Breast epithelium (tissue), 3 donors: Measurements from ENCODE around the gene ABLIM2.

Experiments
- POLR2A ChIP-seq: fragments of 450-650 bp; IDR thresholded peaks from one replicate; pipeline ENCODE4 v1.6.1; 2016; ENCODE audit warnings: antibody characterized with exemption, mild to moderate bottlenecking, moderate library complexity
- POLR2AphosphoS5 ChIP-seq, 3 donors: sonication (generic); formaldehyde crosslinking; IDR thresholded peaks; one replicate each; pipeline ENCODE4 v1.6.1; 2017; ENCODE audit warnings: antibody characterized with exemption in 3 of 3
- TF ChIP-seq, protein P1 (sequence below), 3 donors: fragments of 450-650 bp; IDR thresholded peaks; one replicate each; pipeline ENCODE4 v1.5.1; 2016 to 2017; ENCODE audit warnings: antibody characterized with exemption in 3 of 3, mild to moderate bottlenecking in 3 of 3, moderate library complexity in 3 of 3

DNA sequence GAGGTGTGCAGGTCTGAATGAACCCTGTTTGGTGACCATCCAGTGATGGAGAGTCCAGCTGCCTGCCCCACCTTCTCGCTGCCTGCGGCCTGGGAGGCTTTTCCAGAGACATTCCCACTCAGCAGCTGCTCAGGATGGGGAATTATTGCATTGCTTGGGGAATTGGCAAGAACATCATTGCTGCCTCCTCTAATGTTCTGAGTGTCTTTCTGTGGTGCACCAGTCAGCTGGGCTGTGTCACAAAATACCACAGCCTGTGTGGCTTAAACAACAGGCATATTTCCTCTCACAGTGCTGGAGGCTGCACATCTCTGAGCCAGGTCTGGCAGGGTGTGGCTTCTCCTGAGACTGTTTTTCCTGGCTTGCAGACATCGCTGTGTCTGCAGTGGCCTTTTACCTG, 132.2 kb downstream of the ABLIM2 start:
- TF ChIP-seq, protein P1, sequence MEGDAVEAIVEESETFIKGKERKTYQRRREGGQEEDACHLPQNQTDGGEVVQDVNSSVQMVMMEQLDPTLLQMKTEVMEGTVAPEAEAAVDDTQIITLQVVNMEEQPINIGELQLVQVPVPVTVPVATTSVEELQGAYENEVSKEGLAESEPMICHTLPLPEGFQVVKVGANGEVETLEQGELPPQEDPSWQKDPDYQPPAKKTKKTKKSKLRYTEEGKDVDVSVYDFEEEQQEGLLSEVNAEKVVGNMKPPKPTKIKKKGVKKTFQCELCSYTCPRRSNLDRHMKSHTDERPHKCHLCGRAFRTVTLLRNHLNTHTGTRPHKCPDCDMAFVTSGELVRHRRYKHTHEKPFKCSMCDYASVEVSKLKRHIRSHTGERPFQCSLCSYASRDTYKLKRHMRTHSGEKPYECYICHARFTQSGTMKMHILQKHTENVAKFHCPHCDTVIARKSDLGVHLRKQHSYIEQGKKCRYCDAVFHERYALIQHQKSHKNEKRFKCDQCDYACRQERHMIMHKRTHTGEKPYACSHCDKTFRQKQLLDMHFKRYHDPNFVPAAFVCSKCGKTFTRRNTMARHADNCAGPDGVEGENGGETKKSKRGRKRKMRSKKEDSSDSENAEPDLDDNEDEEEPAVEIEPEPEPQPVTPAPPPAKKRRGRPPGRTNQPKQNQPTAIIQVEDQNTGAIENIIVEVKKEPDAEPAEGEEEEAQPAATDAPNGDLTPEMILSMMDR (IDR thresholded peaks at IDR 0.05), result no peak
- TF ChIP-seq POLR2AphosphoS5 (IDR thresholded peaks at IDR 0.05) (no peak), POLR2A (no peak)
